ENCODE measurements around the gene LAMA4.

The LAMA4 gene

DNA sequence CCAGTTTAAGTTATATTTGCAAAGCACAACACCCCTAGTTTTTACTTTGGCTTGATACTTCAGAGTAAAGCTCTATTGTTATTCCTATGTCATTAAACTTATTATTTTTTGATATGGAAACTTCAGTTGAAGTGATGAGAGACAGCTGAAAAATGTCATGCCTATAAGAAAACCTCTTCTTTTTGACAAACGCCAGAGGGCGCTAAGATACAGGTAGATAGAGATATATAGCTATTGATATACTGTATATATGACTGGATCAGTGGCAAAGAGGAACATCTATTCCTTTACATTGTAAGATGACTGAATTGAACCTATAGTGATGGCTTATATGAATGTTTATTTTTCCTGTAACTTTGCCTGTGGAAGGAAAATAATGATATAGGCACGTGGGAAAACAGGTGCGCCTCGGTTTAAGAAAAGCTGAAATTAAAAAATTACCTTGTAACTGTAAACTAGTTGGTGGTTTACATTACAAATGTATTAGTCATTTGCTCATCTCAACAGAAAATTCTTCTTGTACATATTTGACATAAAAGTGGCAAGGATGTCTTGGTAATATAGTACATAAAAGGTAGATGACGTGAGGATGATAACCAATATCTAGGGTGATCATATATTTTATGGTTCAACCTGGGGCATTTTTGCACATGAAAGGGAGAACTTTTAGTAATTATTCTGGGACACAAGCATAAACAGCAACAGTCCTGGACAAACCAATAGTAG is 74.1 kb downstream of the LAMA4 start:
- DNase-seq: peak; percentile 48

- no peak for DNase-seq
Measured at GRCh38 chr6:112179631-112180030, 74.7 kb downstream of the LAMA4 start.

DNA sequence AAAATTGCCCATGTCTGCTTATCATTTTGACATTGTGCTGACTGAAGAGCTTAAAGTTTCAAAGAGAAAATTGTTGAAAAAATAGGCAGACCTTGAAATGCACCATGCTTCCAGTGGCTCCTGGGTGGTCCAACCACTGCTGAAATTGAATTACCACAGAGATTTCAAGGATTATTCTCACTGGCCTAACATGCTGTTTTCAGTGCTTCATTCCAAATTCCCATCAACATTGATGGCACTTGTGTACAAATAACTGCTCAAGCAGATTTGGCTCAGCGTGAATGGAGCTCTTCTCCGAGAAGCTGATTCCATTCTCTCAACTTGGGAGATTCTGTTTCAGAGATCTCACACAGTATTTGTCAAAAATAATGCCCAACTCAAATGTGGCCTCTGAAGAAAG is 75.5 kb downstream of the LAMA4 start:
- DNase-seq: no peak

- DNase-seq: no peak
Measured at GRCh38 chr6:112177092-112177491, 77.3 kb downstream of the LAMA4 start.

GRCh38 chr6:112176175-112176574 is 78.2 kb downstream of the LAMA4 start:
- DNase-seq: no peak

GRCh38 chr6:112173221-112173804 is 81.1 kb downstream of the LAMA4 start:
- DNase-seq: no peak

GRCh38 chr6:112172540-112172939 is 81.8 kb downstream of the LAMA4 start:
- DNase-seq: no peak

DNA sequence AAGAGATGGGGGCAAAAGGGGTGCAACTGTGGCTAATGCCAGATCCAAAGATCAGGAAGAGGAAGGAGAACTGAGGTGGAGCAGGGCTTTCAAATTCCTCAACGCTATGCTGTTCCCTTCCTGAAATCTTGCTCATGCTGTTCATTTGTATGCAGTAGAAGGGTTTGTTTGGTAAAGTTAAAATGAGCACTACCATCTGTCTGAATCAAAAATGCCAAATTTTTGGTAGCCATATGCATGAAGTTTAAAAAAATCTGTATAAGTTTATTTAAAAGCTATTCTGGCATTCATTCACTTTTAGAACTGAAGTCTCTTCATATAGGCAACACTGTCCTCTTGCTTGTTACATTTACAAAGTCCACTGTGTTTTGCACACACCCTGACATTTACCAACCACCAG is 84.8 kb downstream of the LAMA4 start:
- DNase-seq: no peak

DNA sequence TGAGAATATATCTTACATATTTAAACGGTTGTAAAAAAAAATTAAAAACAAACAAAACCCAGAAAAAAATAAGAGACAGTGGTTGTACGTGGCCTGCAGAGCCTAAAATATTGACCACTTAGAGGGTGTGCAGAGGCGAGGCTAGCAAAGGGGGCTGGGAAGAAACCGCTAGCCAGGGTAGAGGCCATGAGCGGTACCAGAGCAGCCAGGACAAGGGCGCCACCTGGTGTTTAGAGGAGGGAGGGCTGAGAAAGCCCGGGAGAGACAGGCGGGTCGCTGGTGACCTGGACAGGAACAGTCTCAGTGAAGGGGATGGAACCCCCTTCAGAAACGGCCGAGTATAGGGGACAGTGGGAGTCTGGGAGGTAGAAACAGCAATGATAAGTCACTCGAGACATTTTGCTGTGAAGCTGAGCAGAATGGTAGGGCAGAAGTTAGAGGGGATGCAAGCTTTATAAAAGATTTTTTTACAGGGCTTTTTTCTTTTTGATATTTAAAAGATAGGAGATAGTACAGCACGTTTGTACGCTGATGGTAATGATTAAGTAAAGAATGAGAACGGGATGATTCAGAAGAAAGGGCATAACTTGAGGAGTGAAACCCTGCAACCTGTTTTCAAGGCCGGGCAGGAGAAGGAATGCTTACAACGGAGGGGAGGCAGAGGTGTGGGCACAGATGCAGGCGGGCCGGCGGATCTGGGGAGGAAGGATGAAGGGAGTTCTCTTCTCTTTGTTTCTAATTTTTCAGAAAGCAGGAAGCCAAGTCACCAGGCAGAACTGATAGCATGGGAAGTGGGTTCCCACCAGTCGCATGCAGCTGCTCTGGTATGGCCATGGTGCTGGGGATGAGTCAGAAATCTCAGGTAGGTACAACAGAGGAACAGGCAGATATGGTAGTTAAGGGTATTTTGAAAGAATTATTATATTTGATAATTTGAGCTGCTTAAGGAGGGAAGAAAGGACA is 90.8 kb downstream of the LAMA4 start:
- peak; percentile 54 for DNase-seq

- no peak for DNase-seq
Measured at GRCh38 chr6:112160745-112161144, 93.6 kb downstream of the LAMA4 start.

DNA sequence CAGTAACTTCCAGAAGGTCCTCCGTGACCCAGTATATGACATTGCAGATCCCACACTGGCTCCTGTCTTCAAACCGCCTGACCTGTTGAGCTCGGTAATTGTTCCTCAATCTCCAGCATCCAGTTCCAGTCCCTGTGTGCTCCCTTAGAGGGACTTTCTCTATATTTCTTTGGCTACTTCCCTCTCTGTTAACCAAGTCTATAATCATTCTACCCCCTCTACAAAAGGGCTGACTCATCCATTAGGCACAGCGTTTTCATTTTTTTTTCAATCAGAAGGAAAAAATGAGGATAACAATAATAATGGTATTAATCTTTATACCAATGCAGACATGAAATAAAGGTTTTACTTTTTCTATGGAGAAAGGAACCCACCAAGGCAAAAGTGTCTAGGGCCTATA is 97.7 kb downstream of the LAMA4 start:
- no peak for DNase-seq

GRCh38 chr6:112155886-112156285 is 98.5 kb downstream of the LAMA4 start:
- DNase-seq: no peak

DNA sequence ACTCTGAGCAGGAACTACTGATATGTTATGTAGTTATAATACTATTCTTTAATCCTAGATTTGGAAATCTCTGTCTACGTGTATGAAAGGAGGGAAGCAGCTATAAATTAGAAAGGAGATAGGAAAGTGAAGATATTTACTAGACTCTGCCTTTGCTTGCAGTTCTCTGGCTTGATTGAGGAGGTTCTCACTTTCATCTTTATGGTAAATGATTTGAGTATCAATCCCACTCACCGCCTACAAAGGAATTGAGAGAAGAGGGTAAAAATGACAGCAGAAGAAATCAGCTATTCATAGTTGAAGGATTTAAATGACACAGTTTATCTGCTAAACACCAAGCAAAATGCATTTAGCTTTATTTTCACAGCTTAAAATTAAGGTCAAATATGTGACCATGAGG is 99.7 kb downstream of the LAMA4 start:
- DNase-seq: no peak

- DNase-seq: no peak
Measured at GRCh38 chr6:112153926-112154607, 100.3 kb downstream of the LAMA4 start.

- no peak for DNase-seq
Measured at GRCh38 chr6:112150363-112150762, 104.0 kb downstream of the LAMA4 start.

DNA sequence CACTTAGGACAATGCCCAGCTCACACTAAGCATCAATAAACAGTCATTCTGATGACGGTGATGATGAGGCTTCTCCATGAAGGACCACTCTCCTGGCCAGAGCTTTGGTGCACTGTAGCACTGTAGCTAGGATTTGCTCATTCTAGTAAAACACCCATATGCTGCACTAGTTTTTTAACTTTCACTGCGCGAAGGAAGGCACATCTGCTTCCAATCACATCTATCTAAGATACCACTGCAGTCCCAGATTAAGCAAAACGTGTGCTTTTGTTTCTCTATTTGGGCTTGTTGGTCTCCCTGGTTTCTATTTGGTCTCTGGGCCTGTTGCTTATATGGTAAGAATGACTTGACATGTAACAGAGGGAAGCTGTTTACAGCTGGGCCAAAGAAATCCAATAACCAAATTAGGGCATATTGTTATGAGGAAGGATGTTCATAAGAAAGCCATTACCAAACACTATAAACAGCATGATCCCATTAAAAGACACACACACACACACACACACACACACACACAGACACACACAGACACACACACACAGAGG is 104.6 kb downstream of the LAMA4 start:
- no peak for DNase-seq

DNA sequence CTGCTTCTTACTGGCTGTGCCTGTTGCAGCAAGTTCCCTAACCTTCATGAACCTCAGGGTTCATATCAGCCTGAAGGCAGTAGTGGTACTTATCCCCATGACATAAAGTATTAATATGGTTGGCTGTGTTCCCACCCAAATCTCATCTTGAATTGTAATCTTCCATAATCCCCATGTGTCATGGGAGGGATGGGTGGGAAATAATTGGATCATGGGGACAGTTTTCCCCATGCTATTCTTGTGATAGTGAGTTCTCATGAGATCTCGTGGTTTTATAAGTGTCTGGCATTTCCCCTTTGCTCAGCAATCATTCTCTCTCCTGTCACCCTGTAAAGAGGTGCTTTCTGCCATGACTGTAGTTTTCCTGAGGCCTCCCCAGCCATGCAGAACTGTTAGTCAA is 105.1 kb downstream of the LAMA4 start:
- no peak for DNase-seq

GRCh38 chr6:112148103-112148502 is 106.3 kb downstream of the LAMA4 start:
- DNase-seq: no peak

GRCh38 chr6:112145080-112145573 is 109.2 kb downstream of the LAMA4 start:
- no peak for DNase-seq

- no peak for DNase-seq
Measured at GRCh38 chr6:112144145-112144926, 110.0 kb downstream of the LAMA4 start.

- DNase-seq: no peak
Measured at GRCh38 chr6:112141707-112142106, 112.7 kb downstream of the LAMA4 start.

GRCh38 chr6:112139052-112139451 is 115.3 kb downstream of the LAMA4 start:
- no peak for DNase-seq

Data from GDM1 (cell line).